Ovary (tissue), 9 donors: Measurements from ENCODE around the gene DDN. TPM values are rescaled to one million over a fixed set of nuclear protein-coding genes. Genes with fewer than 3 reads are reported as not detected.
A peak's percentile ranks its signal among the peaks of the same experiment; 100 is the strongest.

Experiments used
- DNase-seq, 5 donors: peaks; one replicate each; pipeline ENCODE4 v3.0.0-alpha.2; 2019 to 2020
- H3K27ac ChIP-seq, 2 donors: fragments of 200-600 bp; one replicate each; pipeline versions ENCODE4 v1.5.1 to v1.8.0; 2019 to 2022
- H3K27me3 ChIP-seq: fragments of 200-600 bp; one replicate; pipeline ENCODE4 v1.8.0; 2022
- H3K36me3 ChIP-seq: fragments of 200-600 bp; sonication (generic); one replicate; pipeline ENCODE4 v1.5.1; 2019
- H3K4me1 ChIP-seq: one replicate; pipeline ENCODE4 v1.8.1; 2013; ENCODE audit warnings: mild to moderate bottlenecking, moderate library complexity; ENCODE audit not compliant: insufficient read depth
- H3K4me3 ChIP-seq: fragments of 200-600 bp; sonication (generic); one replicate; pipeline ENCODE4 v1.5.1; 2017
- H3K9me3 ChIP-seq, 2 donors: fragments of 200-600 bp in 1 of 2; sonication (generic) in 1 of 2; one replicate each; pipeline versions ENCODE4 v1.5.1 to v1.8.1; 2013 to 2019; ENCODE audit warnings: mild to moderate bottlenecking in 1 of 2, moderate library complexity in 1 of 2
- CTCF ChIP-seq, 3 donors: fragments of 450-650 bp in 2 of 3; fragments of 200-600 bp in 1 of 3; IDR thresholded peaks; one replicate each; pipeline versions ENCODE4 v1.5.1 to v1.8.0; 2016 to 2022; ENCODE audit warnings: antibody characterized with exemption in 3 of 3, mild to moderate bottlenecking in 1 of 3
- EP300 ChIP-seq: sonication (generic); formaldehyde crosslinking; IDR thresholded peaks from one replicate; pipeline ENCODE4 v1.6.1; 2017; ENCODE audit warnings: antibody characterized with exemption
- POLR2A ChIP-seq: fragments of 450-650 bp; IDR thresholded peaks from one replicate; pipeline ENCODE4 v1.6.1; 2017; ENCODE audit warnings: antibody characterized with exemption, mild to moderate bottlenecking, moderate library complexity
- WGBS, 3 donors: extraction: QIAGEN DNeasy Blood & Tissue Kit in 1 of 3; methylation state at CpG; one replicate each; pipeline versions ENCODE4 v1.1.5 to v1.1.7; 2013 to 2017; 5-methylcytosine and 5-hydroxymethylcytosine counted together
- intact Hi-C, 4 donors: fragments of 100-400 bp; cut with DNase I; formaldehyde crosslinking; loops; one replicate each; pipeline versions ENCODE4 v1.11.0 to v1.15.1; 2022 to 2023
- polyA plus RNA-seq, 2 donors: library from polyadenylated mRNA; stranded (reverse); fragments of 200-250 nt in 1 of 2; fragments of 350-450 nt in 1 of 2; fragmentation: Illumina TruSeq in 1 of 2; extraction: RNeasy Lipid Tissue Mini Kit (QIAGEN cat#74804) in 1 of 2; gene quantifications; one replicate each; pipeline ENCODE4 v1.2.3, GENCODE V29; 2013 to 2014
- total RNA-seq, 7 donors: library from RNA; depleted of rRNA in 2 of 7; stranded (reverse); fragments of >200 nt in 2 of 7; fragmentation: NEBNext Ultra II Directional in 3 of 7; extraction: Animal tissue kit (Norgen Biotek cat#: 25700) in 3 of 7; gene quantifications; one replicate each; pipeline versions ENCODE4 v1.1.0 to v1.2.4, GENCODE V29; 2016 to 2023
- donor health status: DM: no; HTN: no; CAD: no; lungs with moderate emphysema.
- donor health status: DM: no; HTN: no; CAD: no.
- donor health status: Bipolar disorder and iron deficiency.
- donor health status: DM: yes; HTN: yes; CAD: no.
- donor health status: DM: no; HTN: no; CAD: no.
- donor health status: DM: yes; HTN: yes; CAD: no.

Gene DDN
- total and polyA plus RNA-seq, 9 donors: 0.04 to 0.28 (median 0.05) TPM; not detected in 6

GRCh38 chr12:48973941-48974673, 25.1 kb downstream of the DDN start:
- WGBS, 3 donors: 14 to 19% (median 17%) methylated on average over 19 of the region's 19 CpGs
- Histone ChIP-seq H3K4me1 (peaks cover 7% of the 10 kb centered on the region), H3K9me3 (no peaks in the 10 kb centered on the region), H3K27ac (no peak overlapping the region), H3K4me3 (no peak overlapping the region), H3K36me3 (no peaks in the 10 kb centered on the region), H3K27me3 (peaks cover 7% of the 10 kb centered on the region)
- DNase-seq: peak in 2 of 5 donors; percentile 58 to 61
- intact Hi-C loops: no loop called here
- TF ChIP-seq EP300 (no peak), CTCF (IDR thresholded peaks at IDR 0.05) (no peak), POLR2A (no peak)

- no peak overlapping the region for H3K4me3 ChIP-seq
- WGBS, 3 donors: 23 to 28% (median 24%) methylated on average over 7 to 12 of the region's 12 CpGs
- no peak overlapping the region for H3K27ac ChIP-seq
- peaks cover 4% of the 10 kb centered on the region for H3K27me3 ChIP-seq
- peaks cover 7% of the 10 kb centered on the region for H3K4me1 ChIP-seq
- no peak for TF ChIP-seq POLR2A
- intact Hi-C loops: no loop called here
- H3K36me3 ChIP-seq: no peaks in the 10 kb centered on the region
- peak in 1 of 5 donors; percentile 38 for DNase-seq
- H3K9me3 ChIP-seq: no peaks in the 10 kb centered on the region
These were observed 25.6 kb downstream of the DDN start for GRCh38 chr12:48973531-48973930.

GRCh38 chr12:48972952-48973483, 26.2 kb downstream of the DDN start:
- peaks cover 4% of the 10 kb centered on the region for H3K4me1 ChIP-seq
- H3K36me3 ChIP-seq: no peaks in the 10 kb centered on the region
- H3K4me3 ChIP-seq: no peak overlapping the region
- DNase-seq: no peak
- intact Hi-C loops: no loop called here
- H3K27me3 ChIP-seq: no peaks in the 10 kb centered on the region
- H3K27ac ChIP-seq: no peak overlapping the region
- H3K9me3 ChIP-seq: no peaks in the 10 kb centered on the region
- no peak for TF ChIP-seq EP300
- TF ChIP-seq CTCF (IDR thresholded peaks at IDR 0.05): no peak
- no peak for TF ChIP-seq POLR2A
- 26 to 45% (median 40%) methylated on average over 3 of the region's 3 CpGs for WGBS, 3 donors

GRCh38 chr12:48972213-48972951, 26.8 kb downstream of the DDN start:
- 18 to 26% (median 23%) methylated on average over 21 to 23 of the region's 23 CpGs for WGBS, 3 donors
- intact Hi-C loops: no loop called here
- Histone ChIP-seq H3K4me3 (no peak overlapping the region), H3K27ac (no peak overlapping the region), H3K9me3 (no peaks in the 10 kb centered on the region), H3K27me3 (no peaks in the 10 kb centered on the region), H3K4me1 (peaks cover 4% of the 10 kb centered on the region), H3K36me3 (no peaks in the 10 kb centered on the region)
- no peak for DNase-seq
- TF ChIP-seq POLR2A (no peak), CTCF (IDR thresholded peaks at IDR 0.05) (no peak), EP300 (no peak)
